D721Med (cell line): ENCODE measurements around the gene MATN3.

Experiments
- DNase-seq: peaks from one replicate; pipeline ENCODE4 v3.0.0; 2011; ENCODE audit warnings: low spot score; ENCODE audit not compliant: insufficient read length
- FAIRE-seq: peaks from 2 replicates; lab custom pipeline; 2011; peaks lifted over from hg19 to GRCh38; lab: Jason Lieb, UNC
- TF ChIP-seq, protein P1 (sequence below): IDR thresholded peaks from 2 replicates; pipeline ENCODE4 v1.5.1; 2012; ENCODE audit warnings: mild to moderate bottlenecking, control low read depth; ENCODE audit not compliant: insufficient read depth; ENCODE audit errors: missing control alignments

Gene MATN3

DNA sequence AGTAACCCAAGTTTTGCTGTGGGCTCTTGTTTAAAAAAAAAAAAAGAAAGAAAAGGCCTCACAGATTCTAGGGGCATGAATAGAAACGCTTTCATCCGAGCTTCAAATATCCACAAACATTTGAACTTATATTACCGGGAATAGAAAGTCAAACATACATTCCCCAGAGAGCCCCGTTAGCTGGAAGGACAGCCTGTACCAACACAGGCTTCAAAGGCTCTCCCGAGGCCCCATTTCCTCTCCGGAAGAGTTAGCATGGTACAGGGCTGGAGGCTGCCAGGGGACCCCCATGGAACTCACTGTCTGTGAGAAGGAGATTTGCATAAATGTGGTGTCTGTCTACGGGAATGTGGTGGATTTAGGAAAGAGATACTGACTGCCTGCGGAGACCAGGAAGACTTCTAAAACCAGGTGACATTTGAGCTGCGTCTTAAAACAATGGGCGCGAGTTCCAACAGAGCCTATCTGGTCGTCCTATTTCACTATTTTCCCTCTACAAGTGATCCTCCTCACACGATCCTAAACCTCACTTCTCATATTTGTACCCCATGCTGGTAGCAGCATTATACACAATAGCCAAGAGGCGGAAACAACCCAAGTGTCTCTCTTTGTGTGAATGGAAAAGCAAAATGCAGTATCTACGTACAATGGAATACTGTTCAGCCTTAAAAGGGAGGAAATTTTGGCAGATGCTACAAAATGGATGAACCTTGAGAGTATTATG, 820 bp upstream of the MATN3 start:
- DNase-seq (no peak), FAIRE-seq (no peak)
- TF ChIP-seq, protein P1, sequence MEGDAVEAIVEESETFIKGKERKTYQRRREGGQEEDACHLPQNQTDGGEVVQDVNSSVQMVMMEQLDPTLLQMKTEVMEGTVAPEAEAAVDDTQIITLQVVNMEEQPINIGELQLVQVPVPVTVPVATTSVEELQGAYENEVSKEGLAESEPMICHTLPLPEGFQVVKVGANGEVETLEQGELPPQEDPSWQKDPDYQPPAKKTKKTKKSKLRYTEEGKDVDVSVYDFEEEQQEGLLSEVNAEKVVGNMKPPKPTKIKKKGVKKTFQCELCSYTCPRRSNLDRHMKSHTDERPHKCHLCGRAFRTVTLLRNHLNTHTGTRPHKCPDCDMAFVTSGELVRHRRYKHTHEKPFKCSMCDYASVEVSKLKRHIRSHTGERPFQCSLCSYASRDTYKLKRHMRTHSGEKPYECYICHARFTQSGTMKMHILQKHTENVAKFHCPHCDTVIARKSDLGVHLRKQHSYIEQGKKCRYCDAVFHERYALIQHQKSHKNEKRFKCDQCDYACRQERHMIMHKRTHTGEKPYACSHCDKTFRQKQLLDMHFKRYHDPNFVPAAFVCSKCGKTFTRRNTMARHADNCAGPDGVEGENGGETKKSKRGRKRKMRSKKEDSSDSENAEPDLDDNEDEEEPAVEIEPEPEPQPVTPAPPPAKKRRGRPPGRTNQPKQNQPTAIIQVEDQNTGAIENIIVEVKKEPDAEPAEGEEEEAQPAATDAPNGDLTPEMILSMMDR, result no peak

DNA sequence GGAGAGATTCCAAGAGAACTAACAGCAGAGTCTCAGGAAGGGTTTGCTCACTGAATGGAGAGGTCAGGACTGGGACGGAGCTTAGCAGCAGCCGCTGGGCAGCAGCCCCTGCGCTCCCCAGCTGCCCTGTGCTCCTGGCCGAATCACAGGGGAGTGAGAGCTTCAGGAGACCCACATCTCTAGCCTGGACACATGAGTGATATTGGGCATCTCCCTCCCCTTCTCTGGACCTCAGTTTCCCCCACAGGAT, 511 bp downstream of the MATN3 start:
- DNase-seq, result no peak
- no peak for FAIRE-seq

DNA sequence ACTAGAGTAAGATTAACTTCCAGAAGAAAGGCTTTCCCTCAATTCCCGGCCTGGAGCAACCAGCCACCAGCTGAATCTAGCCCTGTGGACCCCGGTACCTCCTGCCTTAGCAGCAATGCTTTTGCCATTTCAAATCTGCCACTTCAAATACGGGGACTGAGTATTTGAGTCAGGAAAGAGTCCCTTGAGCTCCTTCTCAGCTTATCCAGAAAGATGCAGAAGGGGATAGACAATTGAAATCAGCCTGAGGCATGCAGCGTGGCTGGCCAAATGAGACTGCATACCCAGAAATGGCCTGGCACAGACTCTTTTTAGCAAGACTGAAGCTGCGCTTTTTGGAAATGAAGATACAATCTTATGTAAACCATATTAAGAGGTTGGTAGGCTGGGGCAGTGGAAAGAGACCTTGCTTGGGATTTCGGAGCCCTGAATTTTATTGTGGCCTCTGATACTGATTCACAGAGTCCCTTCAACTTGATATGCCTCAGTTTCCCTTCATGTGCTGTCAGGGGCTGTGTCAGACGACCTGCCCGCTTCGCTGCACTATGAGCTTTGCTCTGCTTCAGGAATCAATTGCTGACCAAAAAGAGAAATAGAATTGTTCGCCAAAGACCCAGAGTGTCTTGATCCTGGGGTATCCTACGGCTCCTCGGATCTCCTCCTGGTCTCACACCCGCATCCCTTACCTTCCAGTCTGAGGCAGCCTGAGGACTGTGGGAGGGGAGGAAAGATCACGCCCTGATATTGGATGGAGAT, 1.0 kb downstream of the MATN3 start:
- DNase-seq (no peak), FAIRE-seq (no peak)
- TF ChIP-seq, protein P1, result no peak

More for the DNA sequence above, 511 bp downstream of the MATN3 start:
- TF ChIP-seq, protein P1, result no peak

DNA sequence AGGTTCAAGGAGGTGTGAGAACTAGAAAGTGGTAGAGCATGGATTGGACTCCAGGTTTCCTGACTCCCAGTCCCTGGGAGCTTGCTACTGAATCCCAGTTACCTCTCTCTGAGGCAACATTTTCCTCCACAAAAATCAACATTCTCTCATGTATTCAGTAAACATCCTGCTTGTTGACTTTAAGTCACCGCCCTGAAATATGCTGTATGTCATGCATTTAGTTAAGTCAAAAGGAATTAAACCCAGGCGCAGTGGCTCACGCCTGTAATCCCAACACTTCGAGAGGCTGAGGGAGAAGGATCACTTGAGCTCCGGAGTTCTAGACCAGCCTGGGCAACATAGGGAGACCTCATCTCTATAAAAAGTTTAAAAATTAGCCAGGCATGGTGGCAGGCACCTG, 3.8 kb downstream of the MATN3 start:
- no peak for FAIRE-seq
- no peak for DNase-seq
- TF ChIP-seq, protein P1, result no peak

DNA sequence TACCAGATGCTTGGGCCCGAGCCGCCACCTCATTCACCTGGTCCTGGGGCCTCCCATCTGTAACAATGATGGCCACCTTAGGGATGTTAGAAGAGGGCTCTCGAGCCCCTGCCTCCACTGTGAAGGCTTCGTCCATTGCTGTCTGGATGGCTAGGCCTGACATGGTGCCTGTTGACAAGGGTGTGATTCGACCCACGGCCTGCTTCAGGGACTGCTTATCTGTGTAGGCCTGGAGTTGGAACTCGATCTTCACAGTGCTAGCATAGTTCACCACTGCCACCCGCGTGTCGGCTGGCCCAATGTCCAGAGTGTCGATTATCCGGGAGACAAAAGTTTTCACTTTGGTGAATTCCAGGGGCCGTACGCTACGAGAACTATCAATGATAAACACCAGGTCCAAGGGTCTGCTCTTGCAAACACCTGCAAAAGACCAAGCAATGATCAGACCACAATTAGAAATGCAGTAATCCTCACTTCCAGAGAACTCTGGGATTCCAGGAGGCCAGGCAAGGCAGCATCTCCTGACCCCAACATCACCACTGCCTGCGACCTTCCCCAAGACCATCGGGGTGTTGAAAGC, 6.5 kb downstream of the MATN3 start:
- FAIRE-seq (no peak), DNase-seq (no peak)
- TF ChIP-seq, protein P1, result no peak

DNA sequence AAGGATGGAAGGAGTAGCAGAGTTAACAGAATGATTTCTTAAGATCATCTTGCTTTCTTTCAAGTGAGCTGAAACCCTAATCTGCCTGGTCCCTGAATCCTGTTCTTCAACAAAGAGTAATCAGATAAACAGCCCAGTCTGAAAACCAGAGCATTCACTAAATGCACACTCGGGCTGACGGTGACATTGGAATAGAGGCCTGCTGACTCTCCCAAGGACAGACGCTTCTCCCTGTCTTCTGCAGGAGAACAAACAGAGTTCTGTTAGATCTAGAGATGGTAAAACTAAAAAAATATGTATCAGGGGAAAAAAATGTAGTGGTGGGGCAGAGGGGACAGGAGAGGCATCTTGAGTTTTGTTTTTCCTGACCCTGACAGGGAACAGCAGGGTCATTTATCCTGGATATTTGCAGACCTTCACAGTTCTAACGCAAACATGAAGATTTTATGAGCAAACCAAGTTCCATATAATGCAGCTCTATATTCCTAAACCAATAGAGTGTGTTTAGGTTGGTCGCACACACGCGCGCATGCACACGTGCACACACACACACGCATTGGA, 7.3 kb downstream of the MATN3 start:
- DNase-seq, result no peak
- no peak for FAIRE-seq
- TF ChIP-seq, protein P1, result no peak
